Measurements from ENCODE around the gene MYO9B. TPM values are rescaled to one million over a fixed set of nuclear protein-coding genes. Genes with fewer than 3 reads are reported as not detected.

Gene MYO9B
- total and polyA plus RNA-seq, 9 of the 15 experiments (the other 6 are each of a cell fraction or from before 2014, with no cell fraction given) = 2.4 to 77.6 (median 23.0) TPM

DNA sequence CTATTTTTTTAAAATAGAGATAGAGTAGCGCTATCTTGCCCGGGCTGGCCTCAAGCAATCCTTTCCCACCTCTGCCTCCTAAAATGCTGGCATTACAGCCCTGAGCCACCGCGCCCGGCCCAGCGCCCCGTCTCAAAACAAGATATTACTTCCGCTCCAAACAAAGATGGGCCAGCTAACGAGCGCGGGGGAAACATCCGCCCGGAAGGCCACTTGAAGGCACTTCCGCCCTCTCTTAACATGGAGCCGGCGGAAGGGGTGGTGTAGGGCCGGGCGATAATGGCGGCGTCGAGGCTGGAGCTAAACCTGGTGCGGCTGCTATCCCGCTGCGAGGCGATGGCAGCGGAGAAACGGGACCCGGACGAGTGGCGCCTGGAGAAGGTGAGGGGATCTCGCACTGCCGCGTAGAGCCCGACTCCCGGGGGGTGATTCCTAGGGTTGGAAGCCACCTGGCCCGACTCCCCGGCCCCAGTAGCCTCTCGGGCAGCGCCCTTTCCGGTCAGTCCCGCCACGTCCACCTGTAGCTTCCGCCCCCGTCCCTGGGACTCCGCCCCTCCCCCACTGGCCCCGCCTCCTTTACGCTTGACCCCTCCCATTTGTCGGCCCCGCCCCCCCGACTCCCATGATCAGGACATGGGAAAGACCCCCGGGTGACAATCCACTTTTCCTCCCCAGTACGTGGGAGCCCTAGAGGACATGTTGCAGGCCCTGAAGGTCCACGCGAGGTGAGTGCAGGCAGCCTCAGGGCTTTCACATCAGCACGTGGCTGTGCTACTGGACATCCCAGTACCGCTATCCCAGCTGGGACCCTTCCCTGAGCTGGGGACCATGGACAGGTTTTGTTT, 139.8 kb downstream of the MYO9B start, which contains the start of gene USE1 (continued):
- TF ChIP-seq NFYB (IDR thresholded peaks at IDR 0.05; ENCODE audit: extremely low read depth, insufficient read length) (no peak), CBX5 (IDR thresholded peaks at IDR 0.05; ENCODE audit: borderline replicate concordance, low read depth) (no peak), ZNF280B (CRISPR knock-in tag; IDR thresholded peaks at IDR 0.05) (no peak), RBM17 (IDR thresholded peaks at IDR 0.05; ENCODE audit: borderline replicate concordance, low read depth, low read length) (no peak), ZFPM2 (CRISPR knock-in tag; IDR thresholded peaks at IDR 0.05) (no peak), ZNF24 (IDR thresholded peaks at IDR 0.05) (0 out of 2 replicates have a peak, but pooled peaks have one; percentile 9), NKRF (IDR thresholded peaks at IDR 0.05; ENCODE audit: borderline replicate concordance) (peak; percentile 88), NR2C1 (IDR thresholded peaks at IDR 0.05) (peak; percentile 93), NR2C1 (tag; IDR thresholded peaks at IDR 0.05) (peak; percentile 97), DEAF1 (CRISPR knock-in tag; IDR thresholded peaks at IDR 0.05) (no peak), RAD51 (IDR thresholded peaks at IDR 0.05; ENCODE audit: borderline replicate concordance, low read depth) (no peak), TOE1 (IDR thresholded peaks at IDR 0.05; ENCODE audit: borderline replicate concordance) (peak; percentile 75; the same call in 1 of the 2 replicates), TOE1 (CRISPR knock-in tag; IDR thresholded peaks at IDR 0.05; ENCODE audit: borderline replicate concordance, low read depth) (no peak)
- TF ChIP-seq, protein P1, sequence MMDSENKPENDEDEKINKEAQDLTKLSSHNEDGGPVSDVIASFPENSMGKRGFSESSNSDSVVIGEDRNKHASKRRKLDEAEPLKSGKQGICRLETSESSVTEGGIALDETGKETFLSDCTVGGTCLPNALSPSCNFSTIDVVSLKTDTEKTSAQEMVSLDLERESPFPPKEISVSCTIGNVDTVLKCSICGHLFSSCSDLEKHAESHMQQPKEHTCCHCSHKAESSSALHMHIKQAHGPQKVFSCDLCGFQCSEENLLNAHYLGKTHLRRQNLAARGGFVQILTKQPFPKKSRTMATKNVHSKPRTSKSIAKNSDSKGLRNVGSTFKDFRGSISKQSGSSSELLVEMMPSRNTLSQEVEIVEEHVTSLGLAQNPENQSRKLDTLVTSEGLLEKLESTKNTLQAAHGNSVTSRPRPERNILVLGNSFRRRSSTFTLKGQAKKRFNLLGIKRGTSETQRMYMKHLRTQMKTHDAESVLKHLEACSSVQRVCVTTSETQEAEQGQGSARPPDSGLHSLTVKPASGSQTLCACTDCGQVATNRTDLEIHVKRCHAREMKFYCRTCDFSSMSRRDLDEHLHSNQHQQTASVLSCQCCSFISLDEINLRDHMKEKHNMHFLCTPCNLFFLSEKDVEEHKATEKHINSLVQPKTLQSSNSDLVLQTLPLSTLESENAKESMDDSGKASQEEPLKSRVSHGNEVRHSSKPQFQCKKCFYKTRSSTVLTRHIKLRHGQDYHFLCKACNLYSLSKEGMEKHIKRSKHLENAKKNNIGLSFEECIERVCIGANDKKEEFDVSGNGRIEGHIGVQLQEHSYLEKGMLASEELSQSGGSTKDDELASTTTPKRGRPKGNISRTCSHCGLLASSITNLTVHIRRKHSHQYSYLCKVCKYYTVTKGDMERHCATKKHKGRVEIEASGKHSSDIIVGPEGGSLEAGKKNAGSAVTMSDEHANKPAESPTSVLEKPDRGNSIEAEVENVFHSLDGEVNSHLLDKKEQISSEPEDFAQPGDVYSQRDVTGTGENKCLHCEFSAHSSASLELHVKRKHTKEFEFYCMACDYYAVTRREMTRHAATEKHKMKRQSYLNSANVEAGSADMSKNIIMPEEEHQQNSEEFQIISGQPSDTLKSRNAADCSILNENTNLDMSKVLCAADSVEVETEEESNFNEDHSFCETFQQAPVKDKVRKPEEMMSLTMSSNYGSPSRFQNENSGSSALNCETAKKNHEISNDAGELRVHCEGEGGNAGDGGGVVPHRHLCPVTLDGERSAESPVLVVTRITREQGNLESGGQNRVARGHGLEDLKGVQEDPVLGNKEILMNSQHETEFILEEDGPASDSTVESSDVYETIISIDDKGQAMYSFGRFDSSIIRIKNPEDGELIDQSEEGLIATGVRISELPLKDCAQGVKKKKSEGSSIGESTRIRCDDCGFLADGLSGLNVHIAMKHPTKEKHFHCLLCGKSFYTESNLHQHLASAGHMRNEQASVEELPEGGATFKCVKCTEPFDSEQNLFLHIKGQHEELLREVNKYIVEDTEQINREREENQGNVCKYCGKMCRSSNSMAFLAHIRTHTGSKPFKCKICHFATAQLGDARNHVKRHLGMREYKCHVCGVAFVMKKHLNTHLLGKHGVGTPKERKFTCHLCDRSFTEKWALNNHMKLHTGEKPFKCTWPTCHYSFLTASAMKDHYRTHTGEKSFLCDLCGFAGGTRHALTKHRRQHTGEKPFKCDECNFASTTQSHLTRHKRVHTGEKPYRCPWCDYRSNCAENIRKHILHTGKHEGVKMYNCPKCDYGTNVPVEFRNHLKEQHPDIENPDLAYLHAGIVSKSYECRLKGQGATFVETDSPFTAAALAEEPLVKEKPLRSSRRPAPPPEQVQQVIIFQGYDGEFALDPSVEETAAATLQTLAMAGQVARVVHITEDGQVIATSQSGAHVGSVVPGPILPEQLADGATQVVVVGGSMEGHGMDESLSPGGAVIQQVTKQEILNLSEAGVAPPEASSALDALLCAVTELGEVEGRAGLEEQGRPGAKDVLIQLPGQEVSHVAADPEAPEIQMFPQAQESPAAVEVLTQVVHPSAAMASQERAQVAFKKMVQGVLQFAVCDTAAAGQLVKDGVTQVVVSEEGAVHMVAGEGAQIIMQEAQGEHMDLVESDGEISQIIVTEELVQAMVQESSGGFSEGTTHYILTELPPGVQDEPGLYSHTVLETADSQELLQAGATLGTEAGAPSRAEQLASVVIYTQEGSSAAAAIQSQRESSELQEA (IDR thresholded peaks at IDR 0.05; ENCODE audit: low read depth) = peak; percentile 53; the same call in 1 of the 2 replicates
